PC-3 (cell line): Measurements from ENCODE around the gene ZNF763. TPM values are rescaled to one million over a fixed set of nuclear protein-coding genes. Genes with fewer than 3 reads are reported as not detected.

Experiments used
- ATAC-seq: fragments of 200-7000 bp; cut with Tn5 transposase; 2 replicates; pipeline ENCODE4 v1.9.1; 2020; ENCODE audit warnings: mild to moderate bottlenecking, moderate library complexity
- BruUV-seq: library from RNA; stranded (reverse); fragments of 400-500 nt; replicated peaks from 2 replicates; lab custom pipeline; 2021; lab: Mats Ljungman, UMichigan
- CTCF ChIA-PET: fragments of 300-600 bp; sonication (Branson Sonifier 250); formaldehyde crosslinking; loops from one replicate; lab custom pipeline; 2022; ENCODE audit warnings: antibody characterized with exemption; lab: Charles Lee
- POLR2A ChIA-PET: fragments of 300-600 bp; sonication (Branson Sonifier 250); formaldehyde crosslinking; loops from one replicate; lab custom pipeline; 2022; ENCODE audit warnings: antibody characterized with exemption; ENCODE audit not compliant: unreplicated experiment; lab: Charles Lee
- DNase-seq: peaks from one replicate; pipeline ENCODE4 v3.0.0-alpha.2; 2015
- H2AFZ ChIP-seq: fragments of 300-600 bp; sonication (generic); 2 replicates; pipeline ENCODE4 v1.6.0; 2016; ENCODE audit warnings: antibody characterized with exemption, low read length
- H3F3A ChIP-seq: fragments of 300-600 bp; sonication (generic); one replicate; pipeline ENCODE4 v1.6.0; 2017; ENCODE audit warnings: antibody characterized with exemption, low read length, control low read depth, mild to moderate bottlenecking; ENCODE audit not compliant: unreplicated experiment
- H3K27ac ChIP-seq: fragments of 300-600 bp; sonication (generic); 2 replicates; pipeline ENCODE4 v1.5.1; 2016; ENCODE audit warnings: mild to moderate bottlenecking, low read length
- H3K27me3 ChIP-seq: fragments of 300-600 bp; sonication (generic); 2 replicates; pipeline ENCODE4 v1.6.1; 2016; ENCODE audit warnings: low read length, mixed read lengths
- H3K36me3 ChIP-seq: fragments of 300-600 bp; sonication (generic); 2 replicates; pipeline ENCODE4 v1.6.1; 2016; ENCODE audit warnings: low read depth, mixed run types, low read length, mixed read lengths
- H3K4me1 ChIP-seq: fragments of 300-600 bp; sonication (generic); 2 replicates; pipeline ENCODE4 v1.5.1; 2016; ENCODE audit warnings: low read length; ENCODE audit not compliant: insufficient read depth
- H3K4me2 ChIP-seq: fragments of 300-600 bp; sonication (generic); 2 replicates; pipeline ENCODE4 v1.6.0; 2016; ENCODE audit warnings: low read length
- H3K4me3 ChIP-seq: fragments of 300-600 bp; sonication (generic); 2 replicates; pipeline ENCODE4 v1.5.1; 2016; ENCODE audit warnings: mild to moderate bottlenecking, low read length, mixed read lengths
- H3K79me2 ChIP-seq: fragments of 300-600 bp; sonication (generic); 2 replicates; pipeline ENCODE4 v1.6.1; 2017; ENCODE audit warnings: low read length, mixed read lengths
- H3K9ac ChIP-seq: fragments of 300-600 bp; sonication (generic); 2 replicates; pipeline ENCODE4 v1.6.0; 2016; ENCODE audit warnings: mild to moderate bottlenecking, low read length
- H3K9me2 ChIP-seq: fragments of 300-600 bp; sonication (generic); replicated peaks from 2 replicates; pipeline ENCODE4 v1.6.1; 2016; ENCODE audit warnings: mixed run types, low read length, mixed read lengths
- H3K9me3 ChIP-seq: fragments of 300-600 bp; sonication (generic); 2 replicates; pipeline ENCODE4 v1.6.1; 2016; ENCODE audit warnings: low read length, mixed read lengths
- H4K20me1 ChIP-seq: fragments of 300-600 bp; sonication (generic); 2 replicates; pipeline ENCODE4 v1.6.1; 2016; ENCODE audit warnings: low read length, mixed read lengths
- CTCF ChIP-seq: fragments of 300-600 bp; sonication (generic); conservative IDR thresholded peaks from 2 replicates; pipeline ENCODE4 v1.5.1; 2017; ENCODE audit warnings: antibody characterized with exemption, low read depth, mild to moderate bottlenecking, low read length
- EZH2 ChIP-seq: fragments of 300-600 bp; sonication (generic); IDR thresholded peaks from one replicate; pipeline ENCODE4 v1.6.1; 2017; ENCODE audit warnings: antibody characterized with exemption, mild to moderate bottlenecking, low read length; ENCODE audit not compliant: unreplicated experiment
- EZH2phosphoT487 ChIP-seq: fragments of 300-600 bp; sonication (generic); IDR thresholded peaks from 2 replicates; pipeline ENCODE4 v1.6.1; 2018; ENCODE audit warnings: mild to moderate bottlenecking, antibody characterized with exemption, low read length, borderline replicate concordance
- intact Hi-C: fragments of 100-400 bp; cut with micrococcal nuclease; formaldehyde crosslinking; loops from 2 replicates; pipeline ENCODE4 v1.9.0; 2023
- total RNA-seq: library from RNA; depleted of rRNA; stranded (reverse); fragments of >200 nt; gene quantifications from 2 replicates; pipeline ENCODE4 v1.2.3, GENCODE V29; 2014; rRNA removed

Gene ZNF763
- total RNA-seq, 1 experiment from 2014 or later = 0.33 TPM

GRCh38 chr19:12015753-12016116 lies 50.9 kb downstream of the ZNF763 start:
- no peaks in the 10 kb centered on the region for H3K79me2 ChIP-seq
- H3K27ac ChIP-seq = no peak overlapping the region
- no TSS peak for BruUV-seq
- ChIA-PET CTCF (no interaction called here), POLR2A (no interaction called here)
- no peak overlapping the region for H3K4me2 ChIP-seq
- peaks cover 63% of the 10 kb centered on the region for H3K9me3 ChIP-seq
- no peaks in the 10 kb centered on the region for H3K4me1 ChIP-seq
- H3K9ac ChIP-seq = no peak overlapping the region
- no peaks in the 10 kb centered on the region for H3F3A ChIP-seq
- H2AFZ ChIP-seq = no peak overlapping the region
- no peaks in the 10 kb centered on the region for H3K9me2 ChIP-seq
- intact Hi-C loops = no loop called here
- no peaks in the 10 kb centered on the region for H4K20me1 ChIP-seq
- no peak for DNase-seq
- H3K4me3 ChIP-seq = no peak overlapping the region; the same call in 1 of the 2 replicates
- no peaks in the 10 kb centered on the region for H3K27me3 ChIP-seq
- no peak for ATAC-seq
- peaks cover 83% of the 10 kb centered on the region for H3K36me3 ChIP-seq
- TF ChIP-seq CTCF (no peak), EZH2phosphoT487 (no peak), EZH2 (no peak)

Other genes with a start within 250 kb of the ZNF763 start
- gene ZNF823, start 226.1 kb upstream of the ZNF763 start, total RNA-seq = 5.1 and 5.6 TPM in 2 replicates
- 6.9 and 8.0 TPM in 2 replicates for gene ZNF441, start 198.0 kb upstream of the ZNF763 start, total RNA-seq
- 0.17 and 0.47 TPM in 2 replicates for gene ZNF491, start 166.5 kb upstream of the ZNF763 start, total RNA-seq
- 11.6 and 11.9 TPM in 2 replicates for gene ZNF440, start 150.8 kb upstream of the ZNF763 start, total RNA-seq
- 2.8 and 6.2 TPM in 2 replicates for gene ZNF439, start 116.3 kb upstream of the ZNF763 start, total RNA-seq
- 2.7 and 4.3 TPM in 2 replicates for gene ZNF69, start 77.3 kb upstream of the ZNF763 start, total RNA-seq
- gene ZNF700, start 39.9 kb upstream of the ZNF763 start, total RNA-seq = 6.7 and 9.5 TPM in 2 replicates
- gene ZNF433, start 70.6 kb downstream of the ZNF763 start, total RNA-seq = 5.4 and 7.8 TPM in 2 replicates
- gene ZNF878, start 87.9 kb downstream of the ZNF763 start, total RNA-seq = 0.23 and 1.9 TPM in 2 replicates
- gene ZNF844, start 99.7 kb downstream of the ZNF763 start, total RNA-seq = 4.0 and 4.7 TPM in 2 replicates
- gene ZNF20, start 175.3 kb downstream of the ZNF763 start, total RNA-seq = 3.9 and 5.6 TPM in 2 replicates
- 2.5 and 7.7 TPM in 2 replicates for gene ZNF625, start 191.7 kb downstream of the ZNF763 start, total RNA-seq
- 7.9 and 8.7 TPM in 2 replicates for gene ZNF136, start 198.1 kb downstream of the ZNF763 start, total RNA-seq